ENCODE data around the gene PRDM12.

- TF ChIP-seq, protein P1, sequence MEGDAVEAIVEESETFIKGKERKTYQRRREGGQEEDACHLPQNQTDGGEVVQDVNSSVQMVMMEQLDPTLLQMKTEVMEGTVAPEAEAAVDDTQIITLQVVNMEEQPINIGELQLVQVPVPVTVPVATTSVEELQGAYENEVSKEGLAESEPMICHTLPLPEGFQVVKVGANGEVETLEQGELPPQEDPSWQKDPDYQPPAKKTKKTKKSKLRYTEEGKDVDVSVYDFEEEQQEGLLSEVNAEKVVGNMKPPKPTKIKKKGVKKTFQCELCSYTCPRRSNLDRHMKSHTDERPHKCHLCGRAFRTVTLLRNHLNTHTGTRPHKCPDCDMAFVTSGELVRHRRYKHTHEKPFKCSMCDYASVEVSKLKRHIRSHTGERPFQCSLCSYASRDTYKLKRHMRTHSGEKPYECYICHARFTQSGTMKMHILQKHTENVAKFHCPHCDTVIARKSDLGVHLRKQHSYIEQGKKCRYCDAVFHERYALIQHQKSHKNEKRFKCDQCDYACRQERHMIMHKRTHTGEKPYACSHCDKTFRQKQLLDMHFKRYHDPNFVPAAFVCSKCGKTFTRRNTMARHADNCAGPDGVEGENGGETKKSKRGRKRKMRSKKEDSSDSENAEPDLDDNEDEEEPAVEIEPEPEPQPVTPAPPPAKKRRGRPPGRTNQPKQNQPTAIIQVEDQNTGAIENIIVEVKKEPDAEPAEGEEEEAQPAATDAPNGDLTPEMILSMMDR (conservative IDR thresholded peaks at IDR 0.05), result no peak
- no peak for TF ChIP-seq ZFX (IDR thresholded peaks at IDR 0.05)
These were observed 6.2 kb downstream of the PRDM12 start for GRCh38 chr9:130670644-130671043.
